ENCODE data around the gene TMOD2.

The TMOD2 gene

GRCh38 chr15:51833772-51834171 lies 82.4 kb downstream of the TMOD2 start:
- no peak for DNase-seq (ENCODE audit: extremely low spot score)
- TF ChIP-seq TARDBP (IDR thresholded peaks at IDR 0.05) (no peak), FOXM1 (IDR thresholded peaks at IDR 0.05; ENCODE audit: borderline replicate concordance) (no peak), CTBP1 (IDR thresholded peaks at IDR 0.05; ENCODE audit: borderline replicate concordance) (no peak)
- POLR2A ChIA-PET, result no interaction called here
- CTCF ChIA-PET, result no interaction called here

GRCh38 chr15:51837792-51838251 lies 86.4 kb downstream of the TMOD2 start:
- ChIA-PET POLR2A (interaction anchor here (0.5 to 1.6 kb wide), 2 partner anchors 8 to 727 kb away, joined by 4 to 12 read pairs; partner anchors contain the start of gene TMOD3), CTCF (no interaction called here)
- no peak for TF ChIP-seq ARNT (IDR thresholded peaks at IDR 0.05)
- TF ChIP-seq SP1 (IDR thresholded peaks at IDR 0.05), result no peak
- TF ChIP-seq SUZ12 (IDR thresholded peaks at IDR 0.05), result no peak
- no peak for TF ChIP-seq L3MBTL2 (conservative IDR thresholded peaks at IDR 0.05)
- TF ChIP-seq FOXM1 (IDR thresholded peaks at IDR 0.05; ENCODE audit: borderline replicate concordance), result no peak
- TF ChIP-seq ZNF384 (IDR thresholded peaks at IDR 0.05), result no peak
- no peak for TF ChIP-seq CTBP1 (IDR thresholded peaks at IDR 0.05; ENCODE audit: borderline replicate concordance)
- TF ChIP-seq NFRKB (IDR thresholded peaks at IDR 0.05), result no peak
- TF ChIP-seq LEF1 (IDR thresholded peaks at IDR 0.05; ENCODE audit: borderline replicate concordance), result no peak
- no peak for TF ChIP-seq TARDBP (IDR thresholded peaks at IDR 0.05)
- TF ChIP-seq HDGF (IDR thresholded peaks at IDR 0.05; ENCODE audit: borderline replicate concordance), result no peak
- no peak for TF ChIP-seq ELF4 (IDR thresholded peaks at IDR 0.05)
- no peak for TF ChIP-seq FOXA1 (IDR thresholded peaks at IDR 0.05)
- no peak for TF ChIP-seq FOXK2 (IDR thresholded peaks at IDR 0.05)
- TF ChIP-seq BHLHE40 (IDR thresholded peaks at IDR 0.05; ENCODE audit: borderline replicate concordance), result no peak
- TF ChIP-seq PKNOX1 (IDR thresholded peaks at IDR 0.05), result no peak
- DNase-seq (ENCODE audit: extremely low spot score), result no peak

- ChIA-PET CTCF (no interaction called here), POLR2A (interaction anchor here (0.5 to 1.6 kb wide), 2 partner anchors 8 to 727 kb away, joined by 4 to 12 read pairs; partner anchors contain the start of gene TMOD3)
- TF ChIP-seq L3MBTL2 (conservative IDR thresholded peaks at IDR 0.05) (no peak), FOXK2 (IDR thresholded peaks at IDR 0.05) (no peak), SP1 (IDR thresholded peaks at IDR 0.05) (no peak), PKNOX1 (IDR thresholded peaks at IDR 0.05) (no peak), ELF4 (IDR thresholded peaks at IDR 0.05) (no peak), NFRKB (IDR thresholded peaks at IDR 0.05) (no peak), HDGF (IDR thresholded peaks at IDR 0.05; ENCODE audit: borderline replicate concordance) (no peak), TARDBP (IDR thresholded peaks at IDR 0.05) (no peak), ARNT (IDR thresholded peaks at IDR 0.05) (no peak), FOXA1 (IDR thresholded peaks at IDR 0.05) (no peak), SUZ12 (IDR thresholded peaks at IDR 0.05) (no peak)
- DNase-seq (ENCODE audit: extremely low spot score), result no peak
These were observed 86.9 kb downstream of the TMOD2 start for GRCh38 chr15:51838270-51838669.

- DNase-seq (ENCODE audit: extremely low spot score), result no peak
- ChIA-PET CTCF (interaction anchor here (1.0 kb wide), 1 partner anchor 44 kb away, joined by 3 read pairs; no protein-coding TSS in a partner anchor), POLR2A (no interaction called here)
- TF ChIP-seq SUZ12 (IDR thresholded peaks at IDR 0.05) (no peak), HDGF (IDR thresholded peaks at IDR 0.05; ENCODE audit: borderline replicate concordance) (no peak), ELF4 (IDR thresholded peaks at IDR 0.05) (no peak), NFRKB (IDR thresholded peaks at IDR 0.05) (no peak), ZNF384 (IDR thresholded peaks at IDR 0.05) (no peak), CTBP1 (IDR thresholded peaks at IDR 0.05; ENCODE audit: borderline replicate concordance) (no peak), BHLHE40 (IDR thresholded peaks at IDR 0.05; ENCODE audit: borderline replicate concordance) (no peak), FOXK2 (IDR thresholded peaks at IDR 0.05) (no peak), SP1 (IDR thresholded peaks at IDR 0.05) (no peak), L3MBTL2 (conservative IDR thresholded peaks at IDR 0.05) (no peak), LEF1 (IDR thresholded peaks at IDR 0.05; ENCODE audit: borderline replicate concordance) (no peak), FOXM1 (IDR thresholded peaks at IDR 0.05; ENCODE audit: borderline replicate concordance) (no peak), TARDBP (IDR thresholded peaks at IDR 0.05) (no peak), PKNOX1 (IDR thresholded peaks at IDR 0.05) (no peak)
These were observed 89.3 kb downstream of the TMOD2 start for GRCh38 chr15:51840692-51841091.

- TF ChIP-seq BHLHE40 (IDR thresholded peaks at IDR 0.05; ENCODE audit: borderline replicate concordance) (no peak), FOXA1 (IDR thresholded peaks at IDR 0.05) (no peak), SUZ12 (IDR thresholded peaks at IDR 0.05) (no peak), ZNF384 (IDR thresholded peaks at IDR 0.05) (no peak), L3MBTL2 (conservative IDR thresholded peaks at IDR 0.05) (no peak), ARNT (IDR thresholded peaks at IDR 0.05) (no peak), LEF1 (IDR thresholded peaks at IDR 0.05; ENCODE audit: borderline replicate concordance) (no peak), HDGF (IDR thresholded peaks at IDR 0.05; ENCODE audit: borderline replicate concordance) (no peak), CTBP1 (IDR thresholded peaks at IDR 0.05; ENCODE audit: borderline replicate concordance) (no peak), SP1 (IDR thresholded peaks at IDR 0.05) (no peak), FOXK2 (IDR thresholded peaks at IDR 0.05) (no peak)
- no peak for DNase-seq (ENCODE audit: extremely low spot score)
- ChIA-PET CTCF (no interaction called here), POLR2A (interaction anchor here (1.4 kb wide), 1 partner anchor 11 kb away, joined by 4 read pairs; no protein-coding TSS in a partner anchor)
These were observed 90.1 kb downstream of the TMOD2 start for GRCh38 chr15:51841406-51842040.

GRCh38 chr15:51842265-51842664 lies 90.9 kb downstream of the TMOD2 start:
- no peak for DNase-seq (ENCODE audit: extremely low spot score)
- TF ChIP-seq LEF1 (IDR thresholded peaks at IDR 0.05; ENCODE audit: borderline replicate concordance), result no peak
- no peak for TF ChIP-seq ELF4 (IDR thresholded peaks at IDR 0.05)
- TF ChIP-seq CTBP1 (IDR thresholded peaks at IDR 0.05; ENCODE audit: borderline replicate concordance), result no peak
- TF ChIP-seq TARDBP (IDR thresholded peaks at IDR 0.05), result no peak
- TF ChIP-seq PKNOX1 (IDR thresholded peaks at IDR 0.05), result no peak
- TF ChIP-seq FOXA1 (IDR thresholded peaks at IDR 0.05), result no peak
- TF ChIP-seq HDGF (IDR thresholded peaks at IDR 0.05; ENCODE audit: borderline replicate concordance), result no peak
- no peak for TF ChIP-seq ARNT (IDR thresholded peaks at IDR 0.05)
- no peak for TF ChIP-seq SUZ12 (IDR thresholded peaks at IDR 0.05)
- TF ChIP-seq SP1 (IDR thresholded peaks at IDR 0.05), result no peak
- no peak for TF ChIP-seq BHLHE40 (IDR thresholded peaks at IDR 0.05; ENCODE audit: borderline replicate concordance)
- no peak for TF ChIP-seq NFRKB (IDR thresholded peaks at IDR 0.05)
- no peak for TF ChIP-seq ZNF384 (IDR thresholded peaks at IDR 0.05)
- TF ChIP-seq L3MBTL2 (conservative IDR thresholded peaks at IDR 0.05), result no peak
- TF ChIP-seq FOXK2 (IDR thresholded peaks at IDR 0.05), result no peak
- TF ChIP-seq FOXM1 (IDR thresholded peaks at IDR 0.05; ENCODE audit: borderline replicate concordance), result no peak
- CTCF ChIA-PET, result no interaction called here
- POLR2A ChIA-PET, result interaction anchor here (1.4 kb wide), 1 partner anchor 12 kb away, joined by 4 read pairs; no protein-coding TSS in a partner anchor

Data from HEK293T (cell line).